HCT116 (cell line): Measurements from ENCODE around the gene ABCC1. TPM values are rescaled to one million over a fixed set of nuclear protein-coding genes. Genes with fewer than 3 reads are reported as not detected.

ENCODE experiments used
- ATAC-seq: fragments of 200-7000 bp; cut with Tn5 transposase; 2 replicates; pipeline ENCODE4 v1.9.1; 2020; ENCODE audit warnings: mild to moderate bottlenecking, moderate library complexity
- BruUV-seq: library from RNA; stranded (reverse); fragments of 400-500 nt; replicated peaks from 2 replicates; lab custom pipeline; 2021; lab: Mats Ljungman, UMichigan
- CTCF ChIA-PET: fragments of 300-600 bp; sonication (Branson Sonifier 250); formaldehyde crosslinking; loops from one replicate; lab custom pipeline; 2021; ENCODE audit warnings: antibody characterized with exemption; lab: Charles Lee
- POLR2A ChIA-PET: fragments of 300-600, 350-600 bp; sonication (Branson Sonifier 250); formaldehyde crosslinking; loops from one replicate; lab custom pipeline; 2021; ENCODE audit warnings: antibody characterized with exemption; lab: Charles Lee
- RAD21 ChIA-PET, 2 experiments: fragments of 300-600 bp; sonication (Branson Sonifier 250); formaldehyde crosslinking; loops; one replicate each; lab custom pipeline; 2023; ENCODE audit warnings: low total read pairs in 2 of 2; ENCODE audit not compliant: uncharacterized antibody in 2 of 2, unreplicated experiment in 2 of 2, low non-redundant PET in 1 of 2; lab: Charles Lee
- DNase-seq: peaks from one replicate; pipeline ENCODE4 v3.0.0-alpha.2; 2010; ENCODE audit warnings: low read depth, low spot score
- H2AFZ ChIP-seq: fragments of 200-600 bp; shearing (Covaris generic), sonication (generic); 2 replicates; pipeline ENCODE4 v1.6.1; 2017; ENCODE audit warnings: low read depth, mixed run types, mixed read lengths, antibody characterized with exemption, low read length; ENCODE audit not compliant: poor library complexity, severe bottlenecking
- H3K27ac ChIP-seq: 2 replicates; pipeline ENCODE4 v1.5.1; 2012; ENCODE audit warnings: low read depth, low read length
- H3K27me3 ChIP-seq: fragments of 200-600 bp; sonication (generic); 2 replicates; pipeline ENCODE4 v1.6.1; 2016; ENCODE audit warnings: mixed run types, low read length, mixed read lengths; ENCODE audit not compliant: insufficient read depth
- H3K36me3 ChIP-seq, 2 experiments: fragments of 200-500 bp in 1 of 2; fragments of 200-600 bp in 1 of 2; sonication (Bioruptor generic) in 1 of 2; sonication (generic) in 1 of 2; 2 replicates each; pipeline versions ENCODE4 v1.5.1 to v1.6.1; 2014 to 2016; ENCODE audit warnings: low read length in 2 of 2, inconsistent platforms in 1 of 2, mixed read lengths in 1 of 2, mixed run types in 1 of 2; ENCODE audit not compliant: insufficient read depth in 2 of 2, control insufficient read depth in 1 of 2
- H3K4me1 ChIP-seq, 2 experiments: fragments of 200-600 bp in 1 of 2; sonication (generic) in 1 of 2; 2 replicates each; pipeline versions ENCODE4 v1.5.1 to v1.6.1; 2012 to 2017; ENCODE audit warnings: low read length in 2 of 2, inconsistent platforms in 1 of 2, mild to moderate bottlenecking in 1 of 2, mixed read lengths in 1 of 2, mixed run types in 1 of 2, moderate library complexity in 1 of 2; ENCODE audit not compliant: insufficient read depth in 2 of 2, control insufficient read depth in 1 of 2
- H3K4me2 ChIP-seq: fragments of 200-600 bp; sonication (generic); 2 replicates; pipeline ENCODE4 v1.6.1; 2017; ENCODE audit warnings: mixed run types, low read length, mixed read lengths
- H3K4me3 ChIP-seq, 2 experiments: fragments of 200-600 bp in 1 of 2; sonication (generic) in 1 of 2; replicated peaks in 1 of 2; 2 replicates each; pipeline ENCODE4 v1.5.1; 2011 to 2016; ENCODE audit warnings: low read length in 2 of 2, control low read depth in 1 of 2, low read depth in 1 of 2, mild to moderate bottlenecking in 1 of 2, mixed read lengths in 1 of 2, mixed run types in 1 of 2
- H3K79me2 ChIP-seq: fragments of 200-600 bp; sonication (generic); 2 replicates; pipeline ENCODE4 v1.6.1; 2017; ENCODE audit warnings: mild to moderate bottlenecking, mixed run types, low read length, moderate library complexity, mixed read lengths; ENCODE audit not compliant: insufficient read depth
- H3K9ac ChIP-seq: fragments of 200-600 bp; sonication (generic); 2 replicates; pipeline ENCODE4 v1.6.1; 2016; ENCODE audit warnings: low read length, mixed read lengths
- H3K9me2 ChIP-seq: fragments of 200-600 bp; sonication (generic), shearing (Covaris generic); 2 replicates; pipeline ENCODE4 v1.6.1; 2017; ENCODE audit warnings: mixed run types, mild to moderate bottlenecking, moderate library complexity; ENCODE audit not compliant: insufficient read depth
- H3K9me3 ChIP-seq, 2 experiments: fragments of 200-500 bp in 1 of 2; fragments of 200-600 bp in 1 of 2; sonication (Bioruptor generic) in 1 of 2; sonication (generic) in 1 of 2; 2 replicates each; pipeline ENCODE4 v1.6.1; 2014 to 2017; ENCODE audit warnings: low read length in 2 of 2, mixed read lengths in 2 of 2, inconsistent platforms in 1 of 2, low read depth in 1 of 2, mild to moderate bottlenecking in 1 of 2, mixed run types in 1 of 2, moderate library complexity in 1 of 2; ENCODE audit not compliant: control insufficient read depth in 1 of 2, insufficient read depth in 1 of 2
- H4K20me1 ChIP-seq: fragments of 200-600 bp; sonication (generic), shearing (Covaris generic); 2 replicates; pipeline ENCODE4 v1.6.1; 2017; ENCODE audit warnings: mixed run types, mild to moderate bottlenecking, moderate library complexity; ENCODE audit not compliant: insufficient read depth
- CBX3 ChIP-seq: IDR thresholded peaks from 2 replicates; pipeline ENCODE4 v1.6.1; 2012; ENCODE audit warnings: low read depth
- CEBPB ChIP-seq: IDR thresholded peaks from 2 replicates; pipeline ENCODE4 v1.6.1; 2012; ENCODE audit warnings: low read depth
- ELF1 ChIP-seq: IDR thresholded peaks from 2 replicates; pipeline ENCODE4 v1.6.1; 2012; ENCODE audit warnings: low read depth, borderline replicate concordance
- EZH2phosphoT487 ChIP-seq: fragments of 200-600 bp; IDR thresholded peaks from 2 replicates; pipeline ENCODE4 v1.6.1; 2018; ENCODE audit warnings: antibody characterized with exemption, borderline replicate concordance
- JUND ChIP-seq: IDR thresholded peaks from 2 replicates; pipeline ENCODE4 v1.6.1; 2012
- POLR2A ChIP-seq: IDR thresholded peaks from 2 replicates; pipeline ENCODE4 v1.7.0; 2011; ENCODE audit warnings: borderline replicate concordance; ENCODE audit not compliant: insufficient read depth, insufficient read length; ENCODE audit errors: extremely low read depth
- SP1 ChIP-seq: IDR thresholded peaks from 2 replicates; pipeline ENCODE4 v1.6.1; 2012; ENCODE audit warnings: low read depth
- TCF7L2 ChIP-seq: IDR thresholded peaks from 2 replicates; pipeline ENCODE4 v1.7.0; 2011; ENCODE audit warnings: borderline replicate concordance, inconsistent platforms; ENCODE audit not compliant: insufficient read depth, insufficient read length; ENCODE audit errors: extremely low read depth
- YY1 ChIP-seq: IDR thresholded peaks from 2 replicates; pipeline ENCODE4 v1.6.1; 2011; ENCODE audit warnings: low read length, low read depth, moderate library complexity, mild to moderate bottlenecking; ENCODE audit not compliant: insufficient replicate concordance; ENCODE audit errors: extremely low read depth
- intact Hi-C: fragments of 100-400 bp; cut with micrococcal nuclease; formaldehyde crosslinking; loops from 2 replicates; pipeline ENCODE4 v1.10.0; 2022
- total RNA-seq: library from RNA; stranded (reverse); gene quantifications from one replicate; pipeline ENCODE4 v1.2.1, GENCODE V29; 2021; ENCODE audit not compliant: unreplicated experiment
- TF ChIP-seq, protein P1 (sequence below): IDR thresholded peaks from 2 replicates; pipeline ENCODE4 v1.6.1; 2012
- TF ChIP-seq, protein P2 (sequence below): IDR thresholded peaks from 2 replicates; pipeline ENCODE4 v1.6.1; 2012
- TF ChIP-seq, protein P3 (sequence below): IDR thresholded peaks from 2 replicates; pipeline ENCODE4 v1.6.1; 2012; ENCODE audit warnings: low read depth
- TF ChIP-seq, protein P4 (sequence below): IDR thresholded peaks from 2 replicates; pipeline ENCODE4 v1.6.1; 2011; ENCODE audit warnings: mild to moderate bottlenecking, low read length, moderate library complexity; ENCODE audit not compliant: insufficient replicate concordance; ENCODE audit errors: extremely low read depth

The ABCC1 gene
- total RNA-seq, 1 experiment from 2014 or later, result 61.9 TPM

DNA sequence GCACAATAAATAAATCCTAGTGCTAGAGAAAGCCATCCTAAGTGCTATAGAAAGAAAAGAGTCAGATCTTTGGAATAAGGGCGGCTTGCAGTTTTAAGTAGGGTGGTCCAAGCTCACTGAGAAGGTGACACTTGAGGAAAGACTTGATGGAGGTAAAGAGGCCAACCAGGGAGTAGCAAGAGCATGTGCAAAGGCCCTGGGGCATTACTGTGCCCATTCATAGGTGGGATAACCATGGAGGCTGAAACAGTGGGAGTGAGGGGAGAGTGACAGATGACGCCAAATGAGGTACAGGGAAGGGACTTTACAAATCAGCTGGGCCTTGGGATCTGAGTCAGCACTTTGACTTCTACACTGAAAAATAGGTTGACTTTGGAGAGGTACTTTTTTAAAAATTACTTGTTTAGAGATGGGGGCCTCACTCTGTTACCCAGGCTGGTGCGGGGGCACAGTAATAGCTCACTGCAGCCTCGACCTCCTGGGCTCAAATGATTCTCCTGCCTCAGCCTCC, 115.5 kb downstream of the ABCC1 start:
- no peak for TF ChIP-seq SP1
- H3K4me2 ChIP-seq, result no peak overlapping the region
- H3K27me3 ChIP-seq, result no peaks in the 10 kb centered on the region
- ChIA-PET POLR2A (no interaction called here), CTCF (no interaction called here), RAD21 (no interaction called here)
- no TSS peak for BruUV-seq
- no peak for ATAC-seq
- H3K4me1 ChIP-seq, result peaks cover 0 to 5% of the 10 kb centered on the region in 2 experiments; a peak in 1 of 4 replicates
- H3K27ac ChIP-seq, result no peak overlapping the region
- H2AFZ ChIP-seq, result no peak overlapping the region
- H4K20me1 ChIP-seq, result 0 out of 2 replicates have a peak, but pooled peaks cover 3% of the 10 kb centered on the region
- H3K4me3 ChIP-seq, result no peak overlapping the region
- H3K79me2 ChIP-seq, result peaks cover 7% of the 10 kb centered on the region; the same call in 1 of the 2 replicates
- intact Hi-C loops, result no loop called here
- H3K9ac ChIP-seq, result no peak overlapping the region
- no peaks in the 10 kb centered on the region for H3K9me3 ChIP-seq
- peaks cover 4 to 10% of the 10 kb centered on the region in 2 experiments; a peak in 3 of 4 replicates for H3K36me3 ChIP-seq
- no peaks in the 10 kb centered on the region for H3K9me2 ChIP-seq
- DNase-seq, result no peak

DNA sequence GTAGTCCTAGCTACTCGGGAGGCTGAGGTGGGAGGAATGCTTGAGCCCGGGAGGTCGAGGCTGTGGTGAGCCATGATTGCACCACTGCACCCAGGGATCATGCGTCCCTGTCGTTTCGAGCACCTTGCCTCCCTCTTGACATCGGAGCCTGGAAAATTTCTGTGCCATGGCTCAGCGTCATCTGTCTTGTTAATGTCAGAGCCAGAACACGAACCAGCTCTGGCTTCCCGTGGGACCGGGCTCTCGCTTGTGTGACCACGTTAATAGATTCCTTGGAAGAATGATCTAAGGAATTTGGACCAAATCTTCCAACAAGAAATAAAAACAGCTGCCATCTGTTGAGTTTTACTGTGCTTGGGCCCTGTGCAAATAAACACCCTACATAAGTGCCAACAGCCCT, 117.7 kb downstream of the ABCC1 start:
- Histone ChIP-seq H3K9me3 (no peaks in the 10 kb centered on the region), H3K36me3 (peaks cover 7 to 8% of the 10 kb centered on the region in 2 experiments; a peak in 3 of 4 replicates), H3K9me2 (no peaks in the 10 kb centered on the region), H3K27ac (no peak overlapping the region), H3K4me1 (peaks cover 0 to 5% of the 10 kb centered on the region in 2 experiments; a peak in 1 of 4 replicates), H4K20me1 (0 out of 2 replicates have a peak, but pooled peaks cover 3% of the 10 kb centered on the region), H2AFZ (no peak overlapping the region), H3K4me3 (no peak overlapping the region), H3K27me3 (no peaks in the 10 kb centered on the region), H3K79me2 (peaks cover 7% of the 10 kb centered on the region; the same call in 1 of the 2 replicates), H3K4me2 (no peak overlapping the region), H3K9ac (no peak overlapping the region)
- BruUV-seq, result no TSS peak
- RAD21 ChIA-PET, result no interaction called here
- DNase-seq (no peak), ATAC-seq (no peak)
- POLR2A ChIA-PET, result no interaction called here
- CTCF ChIA-PET, result no interaction called here
- intact Hi-C loops, result no loop called here
- TF ChIP-seq, protein P1, sequence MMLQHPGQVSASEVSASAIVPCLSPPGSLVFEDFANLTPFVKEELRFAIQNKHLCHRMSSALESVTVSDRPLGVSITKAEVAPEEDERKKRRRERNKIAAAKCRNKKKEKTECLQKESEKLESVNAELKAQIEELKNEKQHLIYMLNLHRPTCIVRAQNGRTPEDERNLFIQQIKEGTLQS, result no peak
- TF ChIP-seq POLR2A (no peak), SP1 (no peak), YY1 (no peak), CEBPB (no peak), JUND (no peak), CBX3 (no peak), EZH2phosphoT487 (no peak), TCF7L2 (no peak), ELF1 (no peak)
- TF ChIP-seq, protein P2, sequence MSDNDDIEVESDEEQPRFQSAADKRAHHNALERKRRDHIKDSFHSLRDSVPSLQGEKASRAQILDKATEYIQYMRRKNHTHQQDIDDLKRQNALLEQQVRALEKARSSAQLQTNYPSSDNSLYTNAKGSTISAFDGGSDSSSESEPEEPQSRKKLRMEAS, result no peak
- TF ChIP-seq, protein P3, sequence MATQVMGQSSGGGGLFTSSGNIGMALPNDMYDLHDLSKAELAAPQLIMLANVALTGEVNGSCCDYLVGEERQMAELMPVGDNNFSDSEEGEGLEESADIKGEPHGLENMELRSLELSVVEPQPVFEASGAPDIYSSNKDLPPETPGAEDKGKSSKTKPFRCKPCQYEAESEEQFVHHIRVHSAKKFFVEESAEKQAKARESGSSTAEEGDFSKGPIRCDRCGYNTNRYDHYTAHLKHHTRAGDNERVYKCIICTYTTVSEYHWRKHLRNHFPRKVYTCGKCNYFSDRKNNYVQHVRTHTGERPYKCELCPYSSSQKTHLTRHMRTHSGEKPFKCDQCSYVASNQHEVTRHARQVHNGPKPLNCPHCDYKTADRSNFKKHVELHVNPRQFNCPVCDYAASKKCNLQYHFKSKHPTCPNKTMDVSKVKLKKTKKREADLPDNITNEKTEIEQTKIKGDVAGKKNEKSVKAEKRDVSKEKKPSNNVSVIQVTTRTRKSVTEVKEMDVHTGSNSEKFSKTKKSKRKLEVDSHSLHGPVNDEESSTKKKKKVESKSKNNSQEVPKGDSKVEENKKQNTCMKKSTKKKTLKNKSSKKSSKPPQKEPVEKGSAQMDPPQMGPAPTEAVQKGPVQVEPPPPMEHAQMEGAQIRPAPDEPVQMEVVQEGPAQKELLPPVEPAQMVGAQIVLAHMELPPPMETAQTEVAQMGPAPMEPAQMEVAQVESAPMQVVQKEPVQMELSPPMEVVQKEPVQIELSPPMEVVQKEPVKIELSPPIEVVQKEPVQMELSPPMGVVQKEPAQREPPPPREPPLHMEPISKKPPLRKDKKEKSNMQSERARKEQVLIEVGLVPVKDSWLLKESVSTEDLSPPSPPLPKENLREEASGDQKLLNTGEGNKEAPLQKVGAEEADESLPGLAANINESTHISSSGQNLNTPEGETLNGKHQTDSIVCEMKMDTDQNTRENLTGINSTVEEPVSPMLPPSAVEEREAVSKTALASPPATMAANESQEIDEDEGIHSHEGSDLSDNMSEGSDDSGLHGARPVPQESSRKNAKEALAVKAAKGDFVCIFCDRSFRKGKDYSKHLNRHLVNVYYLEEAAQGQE, result no peak
- TF ChIP-seq, protein P4, sequence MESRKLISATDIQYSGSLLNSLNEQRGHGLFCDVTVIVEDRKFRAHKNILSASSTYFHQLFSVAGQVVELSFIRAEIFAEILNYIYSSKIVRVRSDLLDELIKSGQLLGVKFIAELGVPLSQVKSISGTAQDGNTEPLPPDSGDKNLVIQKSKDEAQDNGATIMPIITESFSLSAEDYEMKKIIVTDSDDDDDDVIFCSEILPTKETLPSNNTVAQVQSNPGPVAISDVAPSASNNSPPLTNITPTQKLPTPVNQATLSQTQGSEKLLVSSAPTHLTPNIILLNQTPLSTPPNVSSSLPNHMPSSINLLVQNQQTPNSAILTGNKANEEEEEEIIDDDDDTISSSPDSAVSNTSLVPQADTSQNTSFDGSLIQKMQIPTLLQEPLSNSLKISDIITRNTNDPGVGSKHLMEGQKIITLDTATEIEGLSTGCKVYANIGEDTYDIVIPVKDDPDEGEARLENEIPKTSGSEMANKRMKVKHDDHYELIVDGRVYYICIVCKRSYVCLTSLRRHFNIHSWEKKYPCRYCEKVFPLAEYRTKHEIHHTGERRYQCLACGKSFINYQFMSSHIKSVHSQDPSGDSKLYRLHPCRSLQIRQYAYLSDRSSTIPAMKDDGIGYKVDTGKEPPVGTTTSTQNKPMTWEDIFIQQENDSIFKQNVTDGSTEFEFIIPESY, result no peak
